Prostate gland (tissue), 2 donors: Measurements from ENCODE around the gene FRZB.

Experiments used
- CTCF ChIP-seq, 4 experiments: fragments of 200-600 bp in 2 of 4; fragments of 450-650 bp in 2 of 4; sonication (generic) in 2 of 4; IDR thresholded peaks; 1 replicate in 3 of 4; 2 replicates in 1 of 4; pipeline ENCODE4 v1.5.1; 2016 to 2019; ENCODE audit warnings: antibody characterized with exemption in 4 of 4, mild to moderate bottlenecking in 2 of 4, moderate library complexity in 2 of 4
- POLR2A ChIP-seq: fragments of 450-650 bp; IDR thresholded peaks from one replicate; pipeline ENCODE4 v1.6.1; 2016; ENCODE audit warnings: antibody characterized with exemption, mild to moderate bottlenecking

GRCh38 chr2:182895798-182896197, 29.4 kb upstream of the FRZB start:
- TF ChIP-seq POLR2A (no peak), CTCF (IDR thresholded peaks at IDR 0.05) (no peak)
